ENCODE measurements around the gene KRTAP5-3. TPM values are rescaled to one million over a fixed set of nuclear protein-coding genes. Genes with fewer than 3 reads are reported as not detected.
"Not testable (repeated sequence)": the region's sequence is repeated elsewhere in the genome, so short reads cannot be mapped to it uniquely, and the experiment has no call there.

Gene KRTAP5-3
- total and polyA plus RNA-seq, 2 of the 13 experiments (the other 11 are each of a cell fraction or from before 2014, with no cell fraction given), result not detected

GRCh38 chr11:1597331-1597993 lies 10.8 kb downstream of the KRTAP5-3 start:
- TF ChIP-seq ZUFSP (CRISPR knock-in tag; IDR thresholded peaks at IDR 0.05; ENCODE audit: borderline replicate concordance) (no peak), TEAD3 (CRISPR knock-in tag; optimal IDR thresholded peaks at IDR 0.05; ENCODE audit: borderline replicate concordance) (no peak), THAP7 (CRISPR knock-in tag; IDR thresholded peaks at IDR 0.05) (no peak), MLLT10 (CRISPR knock-in tag; IDR thresholded peaks at IDR 0.05) (no peak), PPARG (CRISPR knock-in tag; conservative IDR thresholded peaks at IDR 0.05) (no peak)
- no peak for ATAC-seq

GRCh38 chr11:1596576-1597121 lies 11.6 kb downstream of the KRTAP5-3 start:
- POLR2A ChIA-PET; intact Hi-C loops (cut with micrococcal nuclease; ENCODE audit: unreplicated experiment); H3K27ac ChIP-seq (ENCODE audit: extremely low read length, insufficient read depth, low read length); H3K9me3 ChIP-seq (ENCODE audit: low read length); H3K36me3 ChIP-seq (replicated peaks in 1 of 2; ENCODE audit: control insufficient read depth in 1 of 2, insufficient read depth in 2 of 2, low read length in 2 of 2); ATAC-seq; H4K20me1 ChIP-seq (ENCODE audit: insufficient read depth, low read length); H3K4me2 ChIP-seq (ENCODE audit: low read depth, low read length); in situ Hi-C loops (cut with HindIII; ENCODE audit: extremely low pct_ligation_motif_present, low pct_unique_long_range_greater_than_20kb); DNase-seq (ENCODE audit: low spot score); H2AFZ ChIP-seq (ENCODE audit: low read length); H3K79me2 ChIP-seq (ENCODE audit: insufficient read depth, low read length); H3K4me3 ChIP-seq (replicated peaks in 1 of 3; ENCODE audit: insufficient read depth in 1 of 3, low read depth in 2 of 3, low read length in 3 of 3); H3K9ac ChIP-seq (ENCODE audit: insufficient read depth, low read depth, low read length); FAIRE-seq; BruUV-seq (replicated peaks): not testable (repeated sequence)
- 43% methylated on average over 14 of the region's 19 CpGs for WGBS (ENCODE audit: low lambda C conversion rate)
- CTCF ChIA-PET (ENCODE audit: low intra/inter-chr PET ratio, low total read pairs), result interaction anchor here (2.8 kb wide), 1 partner anchor 31 kb away, joined by 13 read pairs; no protein-coding TSS in a partner anchor
- Histone ChIP-seq H3K27me3 (ENCODE audit: control insufficient read depth in 1 of 2, insufficient read depth in 2 of 2, low read length in 2 of 2) (peaks cover 0 to 26% of the 10 kb centered on the region in 2 experiments; a peak in 3 of 5 replicates), H3K4me1 (ENCODE audit: insufficient read depth, low read length) (peaks cover 11% of the 10 kb centered on the region)

More at GRCh38 chr11:1597331-1597993, 10.8 kb downstream of the KRTAP5-3 start:
- no peaks in the 10 kb centered on the region for H3K36me3 ChIP-seq (replicated peaks in 1 of 2; ENCODE audit: control insufficient read depth in 1 of 2, insufficient read depth in 2 of 2, low read length in 2 of 2)
- in situ Hi-C loops (cut with HindIII; ENCODE audit: extremely low pct_ligation_motif_present, low pct_unique_long_range_greater_than_20kb), result no loop called here
- 37% methylated on average over 9 of the region's 10 CpGs for WGBS (ENCODE audit: low lambda C conversion rate)
- no TSS peak for BruUV-seq (replicated peaks)
- no peaks in the 10 kb centered on the region for H3K79me2 ChIP-seq (ENCODE audit: insufficient read depth, low read length)
- H3K9ac ChIP-seq (ENCODE audit: insufficient read depth, low read depth, low read length), result no peak overlapping the region
- H3K4me3 ChIP-seq (replicated peaks in 1 of 3; ENCODE audit: insufficient read depth in 1 of 3, low read depth in 2 of 3, low read length in 3 of 3), result no peak overlapping the region
- FAIRE-seq (no peak), DNase-seq (ENCODE audit: low spot score) (no peak)
- no peak overlapping the region for H3K27ac ChIP-seq (ENCODE audit: extremely low read length, insufficient read depth, low read length)
- H4K20me1 ChIP-seq (ENCODE audit: insufficient read depth, low read length), result no peaks in the 10 kb centered on the region
- intact Hi-C loops (cut with micrococcal nuclease; ENCODE audit: unreplicated experiment), result no loop called here
- H3K27me3 ChIP-seq (ENCODE audit: control insufficient read depth in 1 of 2, insufficient read depth in 2 of 2, low read length in 2 of 2), result peaks cover 0 to 24% of the 10 kb centered on the region in 2 experiments; a peak in 3 of 5 replicates
- no peaks in the 10 kb centered on the region for H3K9me3 ChIP-seq (ENCODE audit: low read length)
- CTCF ChIA-PET (ENCODE audit: low intra/inter-chr PET ratio, low total read pairs), result interaction anchor here (2.8 kb wide), 1 partner anchor 31 kb away, joined by 13 read pairs; no protein-coding TSS in a partner anchor
- POLR2A ChIA-PET, result no interaction called here
- H2AFZ ChIP-seq (ENCODE audit: low read length), result no peak overlapping the region
- no peak overlapping the region for H3K4me2 ChIP-seq (ENCODE audit: low read depth, low read length)
- H3K4me1 ChIP-seq (ENCODE audit: insufficient read depth, low read length), result peaks cover 11% of the 10 kb centered on the region
